ENCODE data around the gene CYP4F11.
A peak's percentile ranks its signal among the peaks of the same experiment; 100 is the strongest.
"Not testable (repeated sequence)": the region's sequence is repeated elsewhere in the genome, so short reads cannot be mapped to it uniquely, and the experiment has no call there.

The CYP4F11 gene

GRCh38 chr19:15885919-15886318 lies 48.4 kb downstream of the CYP4F11 start:
- DNase-seq (ENCODE audit: low read depth in 2 of 2), result no peak
- no peak overlapping the region for H3K4me3 ChIP-seq (replicated peaks in 1 of 2; ENCODE audit: low read depth in 2 of 2, low read length in 2 of 2)
- TF ChIP-seq, protein P1, sequence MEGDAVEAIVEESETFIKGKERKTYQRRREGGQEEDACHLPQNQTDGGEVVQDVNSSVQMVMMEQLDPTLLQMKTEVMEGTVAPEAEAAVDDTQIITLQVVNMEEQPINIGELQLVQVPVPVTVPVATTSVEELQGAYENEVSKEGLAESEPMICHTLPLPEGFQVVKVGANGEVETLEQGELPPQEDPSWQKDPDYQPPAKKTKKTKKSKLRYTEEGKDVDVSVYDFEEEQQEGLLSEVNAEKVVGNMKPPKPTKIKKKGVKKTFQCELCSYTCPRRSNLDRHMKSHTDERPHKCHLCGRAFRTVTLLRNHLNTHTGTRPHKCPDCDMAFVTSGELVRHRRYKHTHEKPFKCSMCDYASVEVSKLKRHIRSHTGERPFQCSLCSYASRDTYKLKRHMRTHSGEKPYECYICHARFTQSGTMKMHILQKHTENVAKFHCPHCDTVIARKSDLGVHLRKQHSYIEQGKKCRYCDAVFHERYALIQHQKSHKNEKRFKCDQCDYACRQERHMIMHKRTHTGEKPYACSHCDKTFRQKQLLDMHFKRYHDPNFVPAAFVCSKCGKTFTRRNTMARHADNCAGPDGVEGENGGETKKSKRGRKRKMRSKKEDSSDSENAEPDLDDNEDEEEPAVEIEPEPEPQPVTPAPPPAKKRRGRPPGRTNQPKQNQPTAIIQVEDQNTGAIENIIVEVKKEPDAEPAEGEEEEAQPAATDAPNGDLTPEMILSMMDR (IDR thresholded peaks at IDR 0.05; ENCODE audit: low read depth, low read length), result no peak

DNA sequence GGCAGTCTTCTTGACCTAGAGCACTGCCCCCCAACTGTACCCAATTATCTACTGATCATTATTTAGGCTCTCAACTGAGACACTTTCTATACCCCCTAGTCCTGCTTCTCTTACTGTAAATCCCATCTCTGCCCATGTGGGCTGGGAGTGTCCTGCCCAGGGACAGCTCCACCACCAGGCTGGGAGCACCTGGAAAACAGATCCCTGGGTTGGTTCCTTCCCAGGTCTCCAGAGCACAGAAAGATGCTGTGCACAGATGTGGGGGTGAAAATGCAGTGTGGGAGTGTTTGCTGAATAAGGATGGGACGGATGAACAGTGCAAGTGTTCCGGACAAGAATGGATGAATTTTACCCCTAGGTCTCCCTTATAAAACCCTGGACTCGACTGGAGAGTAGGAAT lies 49.2 kb downstream of the CYP4F11 start:
- no peak for DNase-seq (ENCODE audit: low read depth in 2 of 2)
- TF ChIP-seq, protein P1 (IDR thresholded peaks at IDR 0.05; ENCODE audit: low read depth, low read length), result no peak
- no peak overlapping the region for H3K4me3 ChIP-seq (replicated peaks in 1 of 2; ENCODE audit: low read depth in 2 of 2, low read length in 2 of 2)

DNA sequence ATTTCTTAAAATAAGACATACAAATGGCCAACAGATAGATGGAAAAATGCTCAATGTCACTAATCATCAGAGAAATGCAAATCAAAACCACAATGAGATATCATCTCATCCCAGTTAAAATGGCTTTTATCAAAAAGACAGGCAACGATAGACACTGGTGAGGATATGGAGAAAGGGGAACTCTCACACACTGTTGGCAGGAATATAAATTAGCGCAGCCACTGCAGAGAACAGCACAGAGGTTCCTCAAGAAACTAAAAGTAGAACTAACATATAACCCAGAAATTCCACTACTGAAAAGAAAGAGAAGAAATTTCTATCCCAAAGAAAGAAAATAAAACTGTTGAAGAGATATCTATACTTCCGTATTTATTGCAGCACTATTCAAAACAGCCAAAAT lies 51.0 kb downstream of the CYP4F11 start:
- DNase-seq (ENCODE audit: low read depth in 2 of 2), result not testable (repeated sequence)

GRCh38 chr19:15874821-15875474 lies 59.4 kb downstream of the CYP4F11 start:
- no peak for DNase-seq (ENCODE audit: low read depth in 2 of 2)
- H3K4me3 ChIP-seq (replicated peaks in 1 of 2; ENCODE audit: low read depth in 2 of 2, low read length in 2 of 2), result no peak overlapping the region

More for the DNA sequence above, 51.0 kb downstream of the CYP4F11 start:
- not testable (repeated sequence) for H3K4me3 ChIP-seq (replicated peaks in 1 of 2; ENCODE audit: low read depth in 2 of 2, low read length in 2 of 2)

GRCh38 chr19:15873771-15874170 lies 60.6 kb downstream of the CYP4F11 start:
- H3K4me3 ChIP-seq (replicated peaks in 1 of 2; ENCODE audit: low read depth in 2 of 2, low read length in 2 of 2); DNase-seq (ENCODE audit: low read depth in 2 of 2): not testable (repeated sequence)

More at GRCh38 chr19:15874821-15875474, 59.4 kb downstream of the CYP4F11 start:
- TF ChIP-seq, protein P1 (IDR thresholded peaks at IDR 0.05; ENCODE audit: low read depth, low read length), result no peak

DNA sequence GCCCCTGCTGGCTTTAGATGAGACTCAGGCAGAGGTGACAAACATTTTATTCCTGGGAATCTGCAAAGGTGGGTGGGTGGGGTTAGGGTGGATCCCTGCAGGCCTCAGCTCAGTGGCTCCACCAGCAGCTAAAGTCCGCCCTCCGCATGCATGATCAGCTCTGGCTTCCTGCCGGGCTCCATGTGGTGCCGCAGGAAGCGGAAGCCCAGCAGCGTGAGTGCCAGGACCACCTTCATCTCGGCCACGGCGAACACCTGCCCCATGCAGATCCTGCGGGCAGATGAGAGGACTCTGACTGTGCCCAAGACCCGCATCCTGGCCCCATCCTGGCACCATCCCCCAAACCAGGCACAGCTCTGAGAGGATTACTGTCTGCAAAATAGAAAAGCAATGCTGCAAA lies 62.8 kb downstream of the CYP4F11 start:
- H3K4me3 ChIP-seq (replicated peaks in 1 of 2; ENCODE audit: low read depth in 2 of 2, low read length in 2 of 2), result no peak overlapping the region
- TF ChIP-seq, protein P1 (IDR thresholded peaks at IDR 0.05; ENCODE audit: low read depth, low read length), result no peak
- no peak for DNase-seq (ENCODE audit: low read depth in 2 of 2)

DNA sequence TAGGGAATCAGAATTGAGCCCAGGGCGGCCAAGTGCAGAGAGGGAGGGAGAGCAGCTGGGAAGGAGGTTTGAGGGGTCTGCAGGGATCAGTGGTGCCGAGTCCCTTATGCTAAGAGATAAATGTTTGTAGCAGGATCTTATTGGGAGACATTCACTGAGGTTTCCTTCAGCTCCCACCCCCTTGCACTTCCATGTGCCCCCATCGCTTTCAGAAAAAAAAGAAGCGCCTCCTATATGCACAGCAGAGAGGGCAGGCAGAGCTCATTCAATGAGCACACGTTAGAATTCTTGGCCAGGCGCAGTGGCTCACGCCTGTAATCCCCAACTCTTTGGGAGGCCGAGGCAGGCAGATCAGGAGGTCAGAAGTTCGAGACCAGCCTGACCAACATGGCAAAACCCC lies 64.5 kb downstream of the CYP4F11 start:
- H3K4me3 ChIP-seq (replicated peaks in 1 of 2; ENCODE audit: low read depth in 2 of 2, low read length in 2 of 2), result no peak overlapping the region
- TF ChIP-seq, protein P1 (IDR thresholded peaks at IDR 0.05; ENCODE audit: low read depth, low read length), result no peak

GRCh38 chr19:15869109-15869555 lies 65.2 kb downstream of the CYP4F11 start:
- DNase-seq (ENCODE audit: low read depth in 2 of 2), result peak; percentile 5 to 23
- H3K4me3 ChIP-seq (replicated peaks in 1 of 2; ENCODE audit: low read depth in 2 of 2, low read length in 2 of 2), result no peak overlapping the region
- TF ChIP-seq, protein P1 (IDR thresholded peaks at IDR 0.05; ENCODE audit: low read depth, low read length), result peak; percentile 39

More for the DNA sequence above, 64.5 kb downstream of the CYP4F11 start:
- no peak for DNase-seq (ENCODE audit: low read depth in 2 of 2)
